BJ (cell line): ENCODE results near the gene TTC23. TPM values are rescaled to one million over a fixed set of nuclear protein-coding genes. Genes with fewer than 3 reads are reported as not detected.

ENCODE experiments used
- CTCF ChIA-PET: fragments of 350-600 bp; formaldehyde crosslinking; extraction: SDS; loops from one replicate; lab custom pipeline; 2021; ENCODE audit warnings: antibody characterized with exemption, inconsistent platforms; lab: Yijun Ruan, JAX
- POLR2A ChIA-PET: fragments of 300-600 bp; sonication (Branson Sonifier 250); formaldehyde crosslinking; extraction: SDS; loops from one replicate; lab custom pipeline; 2021; ENCODE audit warnings: antibody characterized with exemption; lab: Charles Lee
- DNase-seq: peaks from one replicate; pipeline ENCODE4 v3.0.0-alpha.2; 2011; ENCODE audit warnings: low read depth
- H3K27me3 ChIP-seq: 2 replicates; pipeline ENCODE4 v1.6.0; 2011; ENCODE audit warnings: low read length; ENCODE audit not compliant: control insufficient read depth, insufficient read depth
- H3K36me3 ChIP-seq: 2 replicates; pipeline ENCODE4 v1.5.1; 2011; ENCODE audit warnings: low read length; ENCODE audit not compliant: control insufficient read depth, insufficient read depth
- H3K4me3 ChIP-seq: 2 replicates; pipeline ENCODE4 v1.5.1; 2011; ENCODE audit warnings: low read depth, mild to moderate bottlenecking, control low read depth, low read length
- polyA plus RNA-seq: library from polyadenylated mRNA; depleted of rRNA; stranded (reverse); fragments of >200 nt; gene quantifications from 2 replicates; pipeline ENCODE4 v1.2.3, GENCODE V29; 2011
- TF ChIP-seq, protein P1 (sequence below): IDR thresholded peaks from 2 replicates; pipeline ENCODE4 v1.5.1; 2011; ENCODE audit warnings: low read depth, mild to moderate bottlenecking, control low read depth, inconsistent platforms, low read length, moderate library complexity; ENCODE audit not compliant: insufficient read depth

The TTC23 gene
- polyA plus RNA-seq, 1 experiment, result 3.6 TPM

DNA sequence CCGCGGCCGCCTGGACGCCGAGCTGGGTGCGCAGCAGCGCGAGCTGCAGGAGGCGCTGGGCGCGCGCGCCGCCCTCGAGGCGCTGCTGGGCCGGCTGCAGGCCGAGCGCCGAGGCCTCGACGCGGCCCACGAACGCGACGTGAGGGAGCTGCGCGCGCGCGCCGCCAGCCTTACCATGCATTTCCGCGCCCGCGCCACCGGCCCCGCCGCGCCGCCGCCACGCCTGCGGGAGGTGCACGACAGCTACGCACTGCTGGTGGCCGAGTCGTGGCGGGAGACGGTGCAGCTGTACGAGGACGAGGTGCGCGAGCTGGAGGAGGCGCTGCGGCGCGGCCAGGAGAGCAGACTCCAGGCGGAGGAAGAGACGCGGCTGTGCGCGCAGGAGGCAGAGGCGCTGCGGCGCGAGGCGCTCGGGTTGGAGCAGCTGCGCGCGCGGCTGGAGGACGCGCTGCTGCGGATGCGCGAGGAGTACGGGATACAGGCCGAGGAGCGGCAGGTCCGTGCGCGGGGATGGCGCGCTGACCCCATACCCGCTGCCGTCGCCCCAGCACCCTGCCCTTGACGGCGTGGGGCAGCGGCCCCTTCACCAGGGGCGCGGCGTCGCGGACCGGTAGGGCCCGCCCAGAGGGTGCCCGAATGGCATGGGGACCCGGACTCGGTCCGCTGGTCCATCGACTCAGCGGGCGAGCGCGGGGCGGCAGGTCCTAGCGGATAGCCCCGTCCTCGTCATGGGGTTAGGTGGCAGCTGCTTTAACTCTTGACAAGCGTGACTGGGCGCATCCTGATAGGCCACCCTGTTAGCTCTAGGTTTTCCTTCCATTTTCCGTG lies 143.7 kb downstream of the TTC23 start:
- DNase-seq, result no peak
- CTCF ChIA-PET, result interaction anchor here (0.6 to 2.7 kb wide), 30 partner anchors 8 to 612 kb away, joined by 3 to 30 read pairs (median 4); no protein-coding TSS in a partner anchor
- POLR2A ChIA-PET, result no interaction called here

GRCh38 chr15:99104788-99105513 lies 144.4 kb downstream of the TTC23 start, which contains the start of gene SYNM:
Gene SYNM (plus strand): TSS chr15:99105080. CDS start chr15:99105200, 120 bp downstream.
- no peaks in the 10 kb centered on the region for H3K36me3 ChIP-seq
- peaks cover 9% of the 10 kb centered on the region; the same call in 1 of the 2 replicates for H3K27me3 ChIP-seq
- H3K4me3 ChIP-seq, result peak within 1 kb of the TSS; percentile 43
- ChIA-PET CTCF (interaction anchor here (0.6 to 2.7 kb wide), 26 partner anchors 9 to 612 kb away, joined by 3 to 30 read pairs (median 4); no protein-coding TSS in a partner anchor), POLR2A (no interaction called here)
- DNase-seq, result no peak
- TF ChIP-seq, protein P1, sequence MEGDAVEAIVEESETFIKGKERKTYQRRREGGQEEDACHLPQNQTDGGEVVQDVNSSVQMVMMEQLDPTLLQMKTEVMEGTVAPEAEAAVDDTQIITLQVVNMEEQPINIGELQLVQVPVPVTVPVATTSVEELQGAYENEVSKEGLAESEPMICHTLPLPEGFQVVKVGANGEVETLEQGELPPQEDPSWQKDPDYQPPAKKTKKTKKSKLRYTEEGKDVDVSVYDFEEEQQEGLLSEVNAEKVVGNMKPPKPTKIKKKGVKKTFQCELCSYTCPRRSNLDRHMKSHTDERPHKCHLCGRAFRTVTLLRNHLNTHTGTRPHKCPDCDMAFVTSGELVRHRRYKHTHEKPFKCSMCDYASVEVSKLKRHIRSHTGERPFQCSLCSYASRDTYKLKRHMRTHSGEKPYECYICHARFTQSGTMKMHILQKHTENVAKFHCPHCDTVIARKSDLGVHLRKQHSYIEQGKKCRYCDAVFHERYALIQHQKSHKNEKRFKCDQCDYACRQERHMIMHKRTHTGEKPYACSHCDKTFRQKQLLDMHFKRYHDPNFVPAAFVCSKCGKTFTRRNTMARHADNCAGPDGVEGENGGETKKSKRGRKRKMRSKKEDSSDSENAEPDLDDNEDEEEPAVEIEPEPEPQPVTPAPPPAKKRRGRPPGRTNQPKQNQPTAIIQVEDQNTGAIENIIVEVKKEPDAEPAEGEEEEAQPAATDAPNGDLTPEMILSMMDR, result peak; percentile 47

More for the DNA sequence above, 143.7 kb downstream of the TTC23 start:
- TF ChIP-seq, protein P1, result no peak
- no peaks in the 10 kb centered on the region for H3K36me3 ChIP-seq
- peak overlapping the region; percentile 43 for H3K4me3 ChIP-seq
- peaks cover 9% of the 10 kb centered on the region; the same call in 1 of the 2 replicates for H3K27me3 ChIP-seq

DNA sequence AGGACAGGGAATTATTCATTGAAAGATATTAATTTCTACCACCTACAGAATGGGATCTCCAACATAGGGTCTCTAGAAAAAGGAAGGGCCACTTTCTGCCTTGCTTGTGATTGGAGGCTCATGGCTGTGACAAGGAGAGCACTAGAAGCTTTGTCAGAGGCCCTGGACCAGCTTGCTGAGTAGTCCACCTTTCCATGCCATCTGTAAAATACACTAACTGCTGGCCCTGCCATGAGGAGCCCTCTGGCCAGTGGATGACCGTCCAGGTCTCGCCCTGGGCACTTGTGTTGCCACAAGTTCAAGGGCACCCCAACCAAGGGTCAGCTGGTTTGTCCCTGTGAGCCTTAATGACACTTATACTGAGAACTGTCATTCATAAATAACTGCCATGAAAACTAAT lies 146.1 kb downstream of the TTC23 start:
- POLR2A ChIA-PET, result no interaction called here
- CTCF ChIA-PET, result interaction anchor here (0.7 to 7.4 kb wide), 2 partner anchors 27 to 108 kb away, joined by 3 to 142 read pairs; no protein-coding TSS in a partner anchor
- no peak for DNase-seq
- no peaks in the 10 kb centered on the region for H3K36me3 ChIP-seq
- TF ChIP-seq, protein P1, result no peak
- no peak overlapping the region for H3K4me3 ChIP-seq
- H3K27me3 ChIP-seq, result peaks cover 14% of the 10 kb centered on the region; the same call in 1 of the 2 replicates

- POLR2A ChIA-PET, result no interaction called here
- DNase-seq, result no peak
- Histone ChIP-seq H3K36me3 (no peaks in the 10 kb centered on the region), H3K27me3 (peaks cover 14% of the 10 kb centered on the region), H3K4me3 (no peak overlapping the region)
- TF ChIP-seq, protein P1, result no peak
- CTCF ChIA-PET, result interaction anchor here (0.7 to 7.4 kb wide), 6 partner anchors 17 to 583 kb away, joined by 3 to 142 read pairs (median 4); no protein-coding TSS in a partner anchor
Measured at GRCh38 chr15:99102332-99103235, 146.8 kb downstream of the TTC23 start.
